Activated B cell treated with CpG ODN at 0.5 μM for 24 hours (primary cell): ENCODE data around the gene BTK. TPM values are rescaled to one million over a fixed set of nuclear protein-coding genes. Genes with fewer than 3 reads are reported as not detected.

Source experiments
- ATAC-seq: fragments of 200-7000 bp; cut with Tn5 transposase; one replicate; pipeline ENCODE4 v1.10.0; 2021; ENCODE audit warnings: low read depth, mild to moderate bottlenecking, moderate library complexity
- CTCF ChIA-PET: fragments of 350-600 bp; sonication (Branson Sonifier 250); formaldehyde crosslinking; loops from one replicate; lab custom pipeline; 2021; ENCODE audit warnings: antibody characterized with exemption; lab: Charles Lee
- POLR2A ChIA-PET: fragments of 350-600 bp; sonication (Branson Sonifier 250); formaldehyde crosslinking; loops from one replicate; lab custom pipeline; 2021; ENCODE audit warnings: antibody characterized with exemption; lab: Charles Lee
- DNase-seq: peaks from one replicate; pipeline ENCODE4 v3.0.0; 2022
- H3K27ac Mint-ChIP-seq: one replicate; pipeline ENCODE4 v1.8.0; 2020; ENCODE audit warnings: mixed read lengths
- H3K27me3 Mint-ChIP-seq: one replicate; pipeline ENCODE4 v1.8.0; 2021; ENCODE audit warnings: mixed read lengths
- H3K36me3 Mint-ChIP-seq: one replicate; pipeline ENCODE4 v1.8.0; 2021; ENCODE audit warnings: low read depth, mixed read lengths
- H3K4me1 Mint-ChIP-seq: one replicate; pipeline ENCODE4 v1.8.0; 2021; ENCODE audit warnings: mixed read lengths
- H3K4me3 Mint-ChIP-seq: one replicate; pipeline ENCODE4 v1.8.0; 2020; ENCODE audit warnings: mild to moderate bottlenecking, mixed read lengths
- H3K9me3 Mint-ChIP-seq: one replicate; pipeline ENCODE4 v1.8.0; 2020; ENCODE audit warnings: mixed read lengths
- CTCF ChIP-seq: fragments of 200-600 bp; IDR thresholded peaks from one replicate; pipeline ENCODE4 v1.8.0; 2022; ENCODE audit warnings: antibody characterized with exemption, mild to moderate bottlenecking
- intact Hi-C: fragments of 100-400 bp; cut with micrococcal nuclease; formaldehyde crosslinking; loops from one replicate; pipeline ENCODE4 v1.15.1; 2024
- total RNA-seq: library from RNA; stranded (reverse); gene quantifications from 2 replicates; pipeline ENCODE4 v1.2.3, GENCODE V29; 2022

BTK gene
- total RNA-seq, 1 donor from 2014 or later = 219 TPM

GRCh38 chrX:101377547-101377946 is 8.4 kb downstream of the BTK start:
- Mint-ChIP-seq H3K27me3 (no peaks in the 10 kb centered on the region), H3K4me1 (peaks cover 52% of the 10 kb centered on the region), H3K4me3 (peak overlapping the region; percentile 41), H3K36me3 (peaks cover 39% of the 10 kb centered on the region), H3K27ac (peak overlapping the region; percentile 83), H3K9me3 (no peaks in the 10 kb centered on the region)
- no peak for TF ChIP-seq CTCF
- POLR2A ChIA-PET = interaction anchor here (0.8 to 2.4 kb wide), 4 partner anchors 8 to 30 kb away, joined by 3 to 18 read pairs (median 4); partner anchors contain the start of genes BTK, GLA, HNRNPH2 and RPL36A
- CTCF ChIA-PET = interaction anchor here (0.7 kb wide), 1 partner anchor 13 kb away, joined by 3 read pairs; the partner anchor contains the start of gene RPL36A
- DNase-seq = no peak
- ATAC-seq = peak; percentile 92
- intact Hi-C loops = loop anchor here (1.0 kb wide), 1 partner anchor 8 kb away; no protein-coding TSS in a partner anchor

- ChIA-PET POLR2A (interaction anchor here (2.0 kb wide), 1 partner anchor 19 kb away, joined by 6 read pairs; no protein-coding TSS in a partner anchor), CTCF (no interaction called here)
- H3K27me3 Mint-ChIP-seq = no peaks in the 10 kb centered on the region
- peak overlapping the region; percentile 81 for H3K27ac Mint-ChIP-seq
- no peak for TF ChIP-seq CTCF
- DNase-seq = no peak
- peak overlapping the region; percentile 64 for H3K4me3 Mint-ChIP-seq
- peaks cover 52% of the 10 kb centered on the region for H3K4me1 Mint-ChIP-seq
- no peaks in the 10 kb centered on the region for H3K9me3 Mint-ChIP-seq
- H3K36me3 Mint-ChIP-seq = peaks cover 63% of the 10 kb centered on the region
- intact Hi-C loops = loop anchor here (1.0 to 5.0 kb wide), 3 partner anchors 13 to 36 kb away; partner anchors contain the start of genes GLA, HNRNPH2 and TIMM8A
- ATAC-seq = peak; percentile 85
Observed at GRCh38 chrX:101370888-101371504, 15.0 kb downstream of the BTK start.

GRCh38 chrX:101369687-101370086 is 16.3 kb downstream of the BTK start:
- Mint-ChIP-seq H3K9me3 (no peaks in the 10 kb centered on the region), H3K4me1 (peaks cover 38% of the 10 kb centered on the region), H3K27ac (peak overlapping the region; percentile 81), H3K27me3 (no peaks in the 10 kb centered on the region), H3K36me3 (peaks cover 55% of the 10 kb centered on the region), H3K4me3 (no peak overlapping the region)
- POLR2A ChIA-PET = interaction anchor here (1.8 kb wide), 1 partner anchor 11 kb away, joined by 5 read pairs; no protein-coding TSS in a partner anchor
- intact Hi-C loops = loop anchor here (2.0 to 5.0 kb wide), 2 partner anchors 21 to 38 kb away; partner anchors contain the start of genes GLA, HNRNPH2 and TIMM8A
- no peak for TF ChIP-seq CTCF
- DNase-seq = no peak
- CTCF ChIA-PET = interaction anchor here (1.2 kb wide), 1 partner anchor 16 kb away, joined by 3 read pairs; the partner anchor contains the start of gene BTK
- ATAC-seq = no peak

- Mint-ChIP-seq H3K27me3 (no peaks in the 10 kb centered on the region), H3K4me3 (peak overlapping the region; percentile 38), H3K36me3 (peaks cover 48% of the 10 kb centered on the region), H3K9me3 (no peaks in the 10 kb centered on the region), H3K27ac (peak overlapping the region; percentile 71), H3K4me1 (peaks cover 35% of the 10 kb centered on the region)
- ChIA-PET CTCF (interaction anchor here (1.2 kb wide), 1 partner anchor 17 kb away, joined by 3 read pairs; the partner anchor contains the start of gene BTK), POLR2A (interaction anchor here (1.1 to 1.8 kb wide), 3 partner anchors 11 to 24 kb away, joined by 3 to 5 read pairs (median 4); no protein-coding TSS in a partner anchor)
- no peak for TF ChIP-seq CTCF
- DNase-seq (no peak), ATAC-seq (peak; percentile 35)
- intact Hi-C loops = no loop called here
Observed at GRCh38 chrX:101368800-101369199, 17.2 kb downstream of the BTK start.

GRCh38 chrX:101365301-101365795 is 20.6 kb downstream of the BTK start:
- ATAC-seq (no peak), DNase-seq (no peak)
- TF ChIP-seq CTCF = no peak
- Mint-ChIP-seq H3K4me3 (no peak overlapping the region), H3K4me1 (peaks cover 24% of the 10 kb centered on the region), H3K9me3 (no peaks in the 10 kb centered on the region), H3K27ac (no peak overlapping the region), H3K36me3 (peaks cover 53% of the 10 kb centered on the region), H3K27me3 (no peaks in the 10 kb centered on the region)
- ChIA-PET POLR2A (no interaction called here), CTCF (no interaction called here)
- intact Hi-C loops = no loop called here
